ENCODE results near the gene PTPRK. TPM values are rescaled to one million over a fixed set of nuclear protein-coding genes. Genes with fewer than 3 reads are reported as not detected.

PTPRK gene
- total RNA-seq, 4 donors from 2014 or later, result 26.7 to 47.5 (median 41.4) TPM

GRCh38 chr6:128323011-128323410 is 197.4 kb downstream of the PTPRK start:
- 85 to 90% methylated on average over 1 of the region's 1 CpG for WGBS, 2 donors
- TF ChIP-seq, protein P1, sequence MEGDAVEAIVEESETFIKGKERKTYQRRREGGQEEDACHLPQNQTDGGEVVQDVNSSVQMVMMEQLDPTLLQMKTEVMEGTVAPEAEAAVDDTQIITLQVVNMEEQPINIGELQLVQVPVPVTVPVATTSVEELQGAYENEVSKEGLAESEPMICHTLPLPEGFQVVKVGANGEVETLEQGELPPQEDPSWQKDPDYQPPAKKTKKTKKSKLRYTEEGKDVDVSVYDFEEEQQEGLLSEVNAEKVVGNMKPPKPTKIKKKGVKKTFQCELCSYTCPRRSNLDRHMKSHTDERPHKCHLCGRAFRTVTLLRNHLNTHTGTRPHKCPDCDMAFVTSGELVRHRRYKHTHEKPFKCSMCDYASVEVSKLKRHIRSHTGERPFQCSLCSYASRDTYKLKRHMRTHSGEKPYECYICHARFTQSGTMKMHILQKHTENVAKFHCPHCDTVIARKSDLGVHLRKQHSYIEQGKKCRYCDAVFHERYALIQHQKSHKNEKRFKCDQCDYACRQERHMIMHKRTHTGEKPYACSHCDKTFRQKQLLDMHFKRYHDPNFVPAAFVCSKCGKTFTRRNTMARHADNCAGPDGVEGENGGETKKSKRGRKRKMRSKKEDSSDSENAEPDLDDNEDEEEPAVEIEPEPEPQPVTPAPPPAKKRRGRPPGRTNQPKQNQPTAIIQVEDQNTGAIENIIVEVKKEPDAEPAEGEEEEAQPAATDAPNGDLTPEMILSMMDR (IDR thresholded peaks at IDR 0.05), result no peak
- TF ChIP-seq POLR2A (IDR thresholded peaks at IDR 0.05), result no peak
- H3K4me3 ChIP-seq (ENCODE audit: low read depth, poor library complexity, severe bottlenecking), result no peak overlapping the region
- intact Hi-C loops (cut with DNase I; ENCODE audit: low total_unique reads), result no loop called here
- no peak for DNase-seq (ENCODE audit: low spot score in 2 of 2)

DNA sequence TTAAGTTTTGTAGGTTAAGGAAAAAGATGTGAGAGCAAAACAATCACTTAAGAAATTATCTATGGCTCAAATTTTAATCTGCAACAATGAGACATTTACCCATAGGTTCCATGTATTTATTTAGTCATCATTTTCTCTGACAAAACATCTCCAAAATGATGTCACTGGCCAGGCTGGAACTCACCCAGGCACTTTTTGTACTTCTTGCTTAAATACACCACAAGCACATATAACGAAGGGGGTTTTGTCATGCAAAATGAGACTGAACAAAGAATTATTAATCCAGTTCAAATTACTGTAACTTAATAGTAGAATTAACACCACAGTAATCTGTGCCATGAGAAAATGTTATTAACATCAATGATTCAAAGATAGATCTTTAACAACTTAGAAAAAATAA is 200.5 kb downstream of the PTPRK start:
- WGBS, 2 donors, result 93 to 98% methylated on average over 1 of the region's 1 CpG
- H3K4me3 ChIP-seq (ENCODE audit: low read depth, poor library complexity, severe bottlenecking), result no peak overlapping the region
- no peak for DNase-seq (ENCODE audit: low spot score in 2 of 2)
- intact Hi-C loops (cut with DNase I; ENCODE audit: low total_unique reads), result no loop called here
- TF ChIP-seq POLR2A (IDR thresholded peaks at IDR 0.05), result no peak
- TF ChIP-seq, protein P1 (IDR thresholded peaks at IDR 0.05), result no peak

GRCh38 chr6:128319157-128319556 is 201.2 kb downstream of the PTPRK start:
- intact Hi-C loops (cut with DNase I; ENCODE audit: low total_unique reads), result no loop called here
- DNase-seq (ENCODE audit: low spot score in 2 of 2), result no peak
- no peak overlapping the region for H3K4me3 ChIP-seq (ENCODE audit: low read depth, poor library complexity, severe bottlenecking)
- whole genome bisulfite sequencing, 2 donors, result 88 to 95% methylated on average over 3 of the region's 3 CpGs
- TF ChIP-seq, protein P1 (IDR thresholded peaks at IDR 0.05), result no peak
- no peak for TF ChIP-seq POLR2A (IDR thresholded peaks at IDR 0.05)

GRCh38 chr6:128316258-128316929 is 204.0 kb downstream of the PTPRK start:
- no peak for DNase-seq (ENCODE audit: low spot score in 2 of 2)
- H3K4me3 ChIP-seq (ENCODE audit: low read depth, poor library complexity, severe bottlenecking), result no peak overlapping the region
- WGBS, 2 donors, result 96 to 97% methylated on average over 8 of the region's 8 CpGs
- no peak for TF ChIP-seq POLR2A (IDR thresholded peaks at IDR 0.05)
- TF ChIP-seq, protein P1 (IDR thresholded peaks at IDR 0.05), result no peak
- intact Hi-C loops (cut with DNase I; ENCODE audit: low total_unique reads), result no loop called here

DNA sequence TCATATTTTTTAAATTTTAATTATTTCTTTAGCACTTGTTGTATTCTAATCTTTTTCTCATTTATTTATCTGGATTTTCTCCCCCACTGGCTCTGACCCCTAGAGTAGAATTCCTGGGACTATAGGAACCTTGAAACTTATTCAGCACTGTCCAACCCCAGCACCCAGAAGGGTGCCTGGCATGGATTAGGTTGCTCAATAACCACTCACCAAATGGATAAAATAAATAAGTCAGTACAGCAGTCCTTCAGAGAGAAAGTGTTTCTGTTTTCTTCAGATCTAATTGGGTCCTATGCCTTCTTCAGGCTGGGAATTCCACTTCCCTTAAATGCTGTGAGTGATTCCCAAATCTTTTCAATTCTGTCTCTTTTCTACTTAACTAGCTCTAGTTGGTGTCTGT is 206.2 kb downstream of the PTPRK start:
- TF ChIP-seq, protein P1 (IDR thresholded peaks at IDR 0.05), result no peak
- no peak for TF ChIP-seq POLR2A (IDR thresholded peaks at IDR 0.05)
- intact Hi-C loops (cut with DNase I; ENCODE audit: low total_unique reads), result no loop called here
- no peak overlapping the region for H3K4me3 ChIP-seq (ENCODE audit: low read depth, poor library complexity, severe bottlenecking)
- DNase-seq (ENCODE audit: low spot score in 2 of 2), result no peak

Measured in lower leg skin (tissue), 4 donors.